ENCODE data around the gene LCE1F.

LCE1F gene

DNA sequence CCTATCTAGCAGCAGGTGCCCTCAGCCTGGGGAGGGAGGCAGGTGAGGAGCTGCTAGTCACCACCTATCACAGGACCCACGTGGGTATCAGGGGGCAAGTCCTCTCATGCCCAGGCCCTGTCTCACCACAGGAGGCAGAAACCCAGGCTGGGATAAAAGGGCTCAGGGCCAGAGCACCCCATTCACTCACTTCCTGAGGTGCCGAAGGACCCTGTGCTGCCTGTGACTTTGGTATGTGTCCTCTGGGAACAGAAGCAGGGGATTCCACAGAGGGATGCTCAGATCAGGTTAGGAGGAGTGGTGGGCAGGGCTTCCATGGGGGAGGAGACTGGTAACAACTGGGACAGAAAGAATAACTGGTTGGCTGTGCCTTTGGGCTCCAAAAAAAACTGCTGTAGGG is 11.1 kb downstream of the LCE1F start, which contains the start of gene LCE1E:
TSS of gene LCE1E (plus strand) at position 181 of the 400 bp plus-strand sequence. CDS start 1,043 bp downstream, outside the sequence.
- H3K4me3 ChIP-seq (ENCODE audit: low read depth, low read length), result no peak within 1 kb of the TSS
- no peak within 1 kb of the TSS for H3K14ac ChIP-seq (ENCODE audit: low read length)
- H3K18ac ChIP-seq (ENCODE audit: low read length), result no peak within 1 kb of the TSS
- H4K8ac ChIP-seq (ENCODE audit: low read depth, low read length), result no peak within 1 kb of the TSS
- no peak within 1 kb of the TSS for H2AK5ac ChIP-seq (ENCODE audit: low read length)
- H4K91ac ChIP-seq (ENCODE audit: low read depth, low read length), result no peak within 1 kb of the TSS
- no peak within 1 kb of the TSS for H3K4ac ChIP-seq (ENCODE audit: low read depth, low read length)
- no peak for DNase-seq
- H4K12ac ChIP-seq (ENCODE audit: low read depth, low read length), result no peak within 1 kb of the TSS
- H3K23ac ChIP-seq (ENCODE audit: low read length), result no peak within 1 kb of the TSS
- H3K9ac ChIP-seq (ENCODE audit: low read length), result no peak within 1 kb of the TSS
- WGBS (ENCODE audit: extremely low coverage, insufficient coverage, insufficient read length), result no CpG with 5 or more reads among the region's 2 CpGs
- H2BK120ac ChIP-seq (ENCODE audit: insufficient read depth, low read length, poor library complexity), result no peak within 1 kb of the TSS
- no peak within 1 kb of the TSS for H3K27ac ChIP-seq (ENCODE audit: low read depth, low read length)
- no peak within 1 kb of the TSS for H2AFZ ChIP-seq (ENCODE audit: insufficient read depth, low read length, poor library complexity)
- no peak within 1 kb of the TSS for H3K4me2 ChIP-seq (ENCODE audit: low read length)
- H3K79me2 ChIP-seq (ENCODE audit: control insufficient read depth, insufficient read depth, low read length, poor library complexity), result no peaks in the 10 kb centered on the region
- H3K79me1 ChIP-seq (ENCODE audit: low read length), result no peaks in the 10 kb centered on the region
- H3K36me3 ChIP-seq (ENCODE audit: control insufficient read depth in 1 of 2, insufficient read depth in 2 of 2, low read length in 2 of 2), result no peaks in the 10 kb centered on the region
- no peak within 1 kb of the TSS for H2BK5ac ChIP-seq (ENCODE audit: low read depth, low read length, poor library complexity)
- peaks cover 6% of the 10 kb centered on the region for H3K9me3 ChIP-seq (ENCODE audit: insufficient read depth, low read depth, low read length)
- no peaks in the 10 kb centered on the region for H3K27me3 ChIP-seq (ENCODE audit: insufficient read depth, low read length)
- no peaks in the 10 kb centered on the region for H3K4me1 ChIP-seq (ENCODE audit: control insufficient read depth in 1 of 2, insufficient read depth in 2 of 2, low read length in 2 of 2)
- H2BK12ac ChIP-seq (ENCODE audit: low read length), result no peak within 1 kb of the TSS

- no peak overlapping the region for H3K4ac ChIP-seq (ENCODE audit: low read depth, low read length)
- DNase-seq, result no peak
- H4K8ac ChIP-seq (ENCODE audit: low read depth, low read length), result no peak overlapping the region
- H2BK120ac ChIP-seq (ENCODE audit: insufficient read depth, low read length, poor library complexity), result no peak overlapping the region
- H3K9me3 ChIP-seq (ENCODE audit: insufficient read depth, low read depth, low read length), result peaks cover 11% of the 10 kb centered on the region
- H3K4me2 ChIP-seq (ENCODE audit: low read length), result no peak overlapping the region
- no peaks in the 10 kb centered on the region for H3K27me3 ChIP-seq (ENCODE audit: insufficient read depth, low read length)
- H3K14ac ChIP-seq (ENCODE audit: low read length), result no peak overlapping the region
- H3K79me2 ChIP-seq (ENCODE audit: control insufficient read depth, insufficient read depth, low read length, poor library complexity), result no peaks in the 10 kb centered on the region
- H3K9ac ChIP-seq (ENCODE audit: low read length), result no peak overlapping the region
- no peaks in the 10 kb centered on the region for H3K79me1 ChIP-seq (ENCODE audit: low read length)
- H3K27ac ChIP-seq (ENCODE audit: low read depth, low read length), result no peak overlapping the region
- no peak overlapping the region for H4K12ac ChIP-seq (ENCODE audit: low read depth, low read length)
- no CpG with 5 or more reads among the region's 4 CpGs for WGBS (ENCODE audit: extremely low coverage, insufficient coverage, insufficient read length)
- H2BK12ac ChIP-seq (ENCODE audit: low read length), result no peak overlapping the region
- no peak overlapping the region for H3K18ac ChIP-seq (ENCODE audit: low read length)
- no peaks in the 10 kb centered on the region for H3K36me3 ChIP-seq (ENCODE audit: control insufficient read depth in 1 of 2, insufficient read depth in 2 of 2, low read length in 2 of 2)
- no peak overlapping the region for H3K4me3 ChIP-seq (ENCODE audit: low read depth, low read length)
- no peak overlapping the region for H4K91ac ChIP-seq (ENCODE audit: low read depth, low read length)
- no peak overlapping the region for H3K23ac ChIP-seq (ENCODE audit: low read length)
- H2BK5ac ChIP-seq (ENCODE audit: low read depth, low read length, poor library complexity), result no peak overlapping the region
- H3K4me1 ChIP-seq (ENCODE audit: control insufficient read depth in 1 of 2, insufficient read depth in 2 of 2, low read length in 2 of 2), result no peaks in the 10 kb centered on the region
- H2AK5ac ChIP-seq (ENCODE audit: low read length), result no peak overlapping the region
- no peak overlapping the region for H2AFZ ChIP-seq (ENCODE audit: insufficient read depth, low read length, poor library complexity)
Observed at GRCh38 chr1:152795686-152796085, 20.7 kb downstream of the LCE1F start.

GRCh38 chr1:152796421-152796820 is 21.5 kb downstream of the LCE1F start, which contains the start of gene LCE1D:
Gene LCE1D (plus strand): TSS chr1:152796721. CDS start chr1:152797795, 1,074 bp downstream.
- H3K18ac ChIP-seq (ENCODE audit: low read length), result no peak within 1 kb of the TSS
- H4K8ac ChIP-seq (ENCODE audit: low read depth, low read length), result no peak within 1 kb of the TSS
- H3K36me3 ChIP-seq (ENCODE audit: control insufficient read depth in 1 of 2, insufficient read depth in 2 of 2, low read length in 2 of 2), result no peaks in the 10 kb centered on the region
- peaks cover 12% of the 10 kb centered on the region for H3K9me3 ChIP-seq (ENCODE audit: insufficient read depth, low read depth, low read length)
- H3K4me2 ChIP-seq (ENCODE audit: low read length), result no peak within 1 kb of the TSS
- no peak within 1 kb of the TSS for H3K23ac ChIP-seq (ENCODE audit: low read length)
- no peak within 1 kb of the TSS for H4K91ac ChIP-seq (ENCODE audit: low read depth, low read length)
- H2BK120ac ChIP-seq (ENCODE audit: insufficient read depth, low read length, poor library complexity), result no peak within 1 kb of the TSS
- no peak for DNase-seq
- no peak within 1 kb of the TSS for H2BK5ac ChIP-seq (ENCODE audit: low read depth, low read length, poor library complexity)
- H4K12ac ChIP-seq (ENCODE audit: low read depth, low read length), result no peak within 1 kb of the TSS
- no peak within 1 kb of the TSS for H2BK12ac ChIP-seq (ENCODE audit: low read length)
- no peaks in the 10 kb centered on the region for H3K4me1 ChIP-seq (ENCODE audit: control insufficient read depth in 1 of 2, insufficient read depth in 2 of 2, low read length in 2 of 2)
- H3K4ac ChIP-seq (ENCODE audit: low read depth, low read length), result no peak within 1 kb of the TSS
- H2AK5ac ChIP-seq (ENCODE audit: low read length), result no peak within 1 kb of the TSS
- H3K9ac ChIP-seq (ENCODE audit: low read length), result no peak within 1 kb of the TSS
- H3K4me3 ChIP-seq (ENCODE audit: low read depth, low read length), result no peak within 1 kb of the TSS
- H2AFZ ChIP-seq (ENCODE audit: insufficient read depth, low read length, poor library complexity), result no peak within 1 kb of the TSS
- H3K79me1 ChIP-seq (ENCODE audit: low read length), result no peaks in the 10 kb centered on the region
- H3K14ac ChIP-seq (ENCODE audit: low read length), result no peak within 1 kb of the TSS
- no peaks in the 10 kb centered on the region for H3K27me3 ChIP-seq (ENCODE audit: insufficient read depth, low read length)
- H3K27ac ChIP-seq (ENCODE audit: low read depth, low read length), result no peak within 1 kb of the TSS
- WGBS (ENCODE audit: extremely low coverage, insufficient coverage, insufficient read length), result no CpG with 5 or more reads among the region's 3 CpGs
- no peaks in the 10 kb centered on the region for H3K79me2 ChIP-seq (ENCODE audit: control insufficient read depth, insufficient read depth, low read length, poor library complexity)

DNA sequence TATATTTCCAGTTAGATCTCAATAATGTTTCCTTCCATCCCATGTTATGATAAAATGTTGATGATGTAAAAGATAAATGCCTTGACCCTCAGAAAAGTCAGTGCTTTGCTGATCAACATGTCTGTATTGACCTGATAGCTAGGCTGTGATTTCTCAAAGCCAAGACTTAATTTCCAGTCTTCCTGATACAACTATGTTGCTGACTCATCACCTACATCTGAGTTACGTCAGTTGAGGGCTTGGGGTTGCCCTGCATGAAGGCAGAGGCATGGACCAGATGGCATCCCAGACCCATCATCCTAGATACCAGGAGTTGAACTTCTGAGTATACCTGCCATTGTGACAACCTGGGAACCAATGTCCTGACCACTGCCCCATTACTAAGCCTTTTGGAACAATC is 26.4 kb downstream of the LCE1F start:
- Histone ChIP-seq H2BK5ac (ENCODE audit: low read depth, low read length, poor library complexity) (no peak overlapping the region), H3K79me2 (ENCODE audit: control insufficient read depth, insufficient read depth, low read length, poor library complexity) (no peaks in the 10 kb centered on the region), H3K27ac (ENCODE audit: low read depth, low read length) (no peak overlapping the region), H4K8ac (ENCODE audit: low read depth, low read length) (no peak overlapping the region), H2BK12ac (ENCODE audit: low read length) (no peak overlapping the region), H3K36me3 (ENCODE audit: control insufficient read depth in 1 of 2, insufficient read depth in 2 of 2, low read length in 2 of 2) (no peaks in the 10 kb centered on the region), H3K27me3 (ENCODE audit: insufficient read depth, low read length) (no peaks in the 10 kb centered on the region), H3K9ac (ENCODE audit: low read length) (no peak overlapping the region), H2AFZ (ENCODE audit: insufficient read depth, low read length, poor library complexity) (no peak overlapping the region), H3K14ac (ENCODE audit: low read length) (no peak overlapping the region), H2AK5ac (ENCODE audit: low read length) (no peak overlapping the region), H3K18ac (ENCODE audit: low read length) (no peak overlapping the region), H4K12ac (ENCODE audit: low read depth, low read length) (no peak overlapping the region), H3K4me1 (ENCODE audit: control insufficient read depth in 1 of 2, insufficient read depth in 2 of 2, low read length in 2 of 2) (no peaks in the 10 kb centered on the region), H2BK120ac (ENCODE audit: insufficient read depth, low read length, poor library complexity) (no peak overlapping the region), H3K9me3 (ENCODE audit: insufficient read depth, low read depth, low read length) (peaks cover 23% of the 10 kb centered on the region), H3K23ac (ENCODE audit: low read length) (no peak overlapping the region), H3K4me2 (ENCODE audit: low read length) (no peak overlapping the region), H3K4me3 (ENCODE audit: low read depth, low read length) (no peak overlapping the region), H3K79me1 (ENCODE audit: low read length) (no peaks in the 10 kb centered on the region), H3K4ac (ENCODE audit: low read depth, low read length) (no peak overlapping the region), H4K91ac (ENCODE audit: low read depth, low read length) (no peak overlapping the region)
- DNase-seq, result no peak
- WGBS (ENCODE audit: extremely low coverage, insufficient coverage, insufficient read length), result no CpG with 5 or more reads among the region's 1 CpG

Measured in trophoblast cell (in vitro differentiated cells and primary cell).